GM19324 (cell line): ENCODE results near the gene MELTF.
A peak's percentile ranks its signal among the peaks of the same experiment; 100 is the strongest.
"Not testable (repeated sequence)": the region's sequence is repeated elsewhere in the genome, so short reads cannot be mapped to it uniquely, and the experiment has no call there.

Experiments
- ATAC-seq: cut with Tn5 transposase; IDR thresholded peaks from one replicate; pipeline ENCODE4 v1.9.1; 2021; ENCODE audit warnings: mild to moderate bottlenecking, moderate library complexity; ENCODE audit not compliant: unreplicated experiment, low FRiP score

The MELTF gene

DNA sequence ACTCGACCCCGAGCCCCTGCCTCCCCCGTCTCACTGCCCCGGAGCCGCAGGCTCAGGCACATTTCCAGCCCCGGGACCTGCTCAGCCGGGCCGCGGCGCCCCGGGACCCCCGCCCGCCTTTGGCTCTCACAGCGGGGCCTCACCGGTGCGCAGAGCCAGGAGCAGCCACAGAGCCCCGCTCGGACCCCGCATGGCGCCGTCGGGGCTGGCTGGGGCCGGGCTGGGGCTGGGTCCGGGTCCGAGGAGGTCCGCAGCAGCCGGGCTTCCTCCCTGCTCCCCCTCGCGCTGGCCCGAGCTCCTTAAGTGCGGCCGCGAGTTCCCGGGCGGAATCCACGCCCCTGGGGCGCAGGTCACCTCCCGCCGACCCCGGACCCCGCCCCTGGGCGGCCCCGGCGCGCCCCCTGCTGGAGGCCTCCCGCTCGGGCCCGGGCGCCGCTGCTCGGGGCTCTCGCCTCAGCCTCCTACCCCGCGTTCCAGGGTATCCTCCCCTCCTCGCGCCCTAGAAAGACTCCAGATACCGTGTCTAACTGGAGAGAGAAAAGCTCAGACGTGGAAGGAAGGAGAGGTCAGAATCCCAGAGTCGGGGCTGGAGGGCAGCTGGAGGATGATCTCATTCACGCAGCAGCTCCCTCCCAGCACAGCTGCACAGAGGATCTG lies at the start of gene MELTF:
Gene MELTF, minus strand, starts transcription at position 307 of the 657 bp plus-strand sequence. Its CDS starts 115 bp downstream, at position 192.
- ATAC-seq, result peak; percentile 70

DNA sequence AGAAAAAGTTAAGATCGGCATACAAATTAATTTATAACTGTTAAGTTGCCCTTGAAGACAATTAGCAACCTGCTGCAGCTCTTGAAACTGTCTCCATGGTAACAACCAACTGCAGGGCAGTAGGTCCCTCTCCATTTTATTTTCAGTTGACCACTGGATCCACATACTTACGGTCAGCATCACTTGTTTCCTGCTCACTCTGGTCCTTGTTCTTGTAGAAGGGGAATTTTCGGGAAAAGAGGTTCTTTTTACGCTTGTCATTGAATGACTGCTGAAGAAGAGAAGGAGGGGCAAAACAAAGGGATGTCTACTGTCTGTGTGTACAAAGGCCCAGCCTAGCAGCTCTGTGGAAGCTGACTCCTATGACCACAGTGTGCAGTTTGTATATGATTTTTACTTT lies 46.8 kb upstream of the MELTF start:
- ATAC-seq, result no peak

DNA sequence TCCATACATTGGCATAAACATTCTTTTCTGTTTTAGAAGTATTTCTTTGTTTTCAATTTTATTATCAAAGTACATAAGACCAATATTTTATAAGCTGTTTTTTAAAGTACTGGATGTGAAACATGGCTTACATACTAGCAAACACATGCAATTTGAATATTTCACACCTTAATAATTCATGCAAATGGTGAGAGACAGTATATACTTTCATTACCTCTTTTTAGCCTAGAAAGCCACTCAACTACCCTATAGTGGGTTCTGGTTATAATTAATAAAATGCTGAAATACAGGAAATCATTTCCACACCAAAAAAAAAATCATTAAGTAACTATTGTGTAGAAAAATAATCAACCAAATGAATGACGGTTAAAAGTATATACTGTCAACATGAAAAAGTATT lies 38.5 kb upstream of the MELTF start:
- no peak for ATAC-seq

DNA sequence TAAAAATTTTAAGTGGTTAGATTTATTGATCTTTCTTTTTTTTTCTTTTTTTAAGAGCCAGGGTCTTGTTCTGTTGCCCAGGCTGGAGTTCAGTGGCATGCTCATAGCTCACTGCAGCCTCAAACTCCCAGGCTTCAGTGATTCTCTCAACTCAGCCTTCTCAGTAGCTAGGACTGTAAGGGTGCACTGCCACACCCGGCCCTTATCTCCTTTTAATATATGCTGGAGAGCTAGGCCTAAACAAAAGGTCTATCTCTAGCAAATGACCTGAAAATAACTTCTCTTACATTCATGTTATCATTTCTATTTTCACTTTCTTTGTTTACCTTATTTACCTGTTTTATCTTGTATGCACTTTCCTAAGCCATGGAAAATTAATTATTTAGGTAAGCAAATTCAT lies 35.2 kb upstream of the MELTF start:
- no peak for ATAC-seq

DNA sequence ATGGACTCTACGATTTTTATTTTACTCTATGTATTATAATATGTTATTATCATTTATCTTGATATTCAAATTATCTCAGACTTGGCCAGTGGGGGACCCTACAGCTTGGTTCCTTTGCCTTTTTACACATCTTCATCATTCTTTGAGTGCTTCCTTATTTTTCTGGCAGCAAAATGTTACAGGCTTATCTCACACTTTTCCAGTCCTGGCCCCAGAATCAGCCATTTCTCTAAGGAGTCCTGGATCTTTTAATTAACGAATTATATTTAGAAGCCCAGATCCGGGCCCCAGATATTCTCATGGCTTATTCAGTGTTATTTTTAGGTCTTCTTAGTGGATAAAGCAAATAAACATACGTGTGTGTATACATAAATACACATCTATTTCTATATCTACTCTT lies 32.8 kb upstream of the MELTF start:
- no peak for ATAC-seq

DNA sequence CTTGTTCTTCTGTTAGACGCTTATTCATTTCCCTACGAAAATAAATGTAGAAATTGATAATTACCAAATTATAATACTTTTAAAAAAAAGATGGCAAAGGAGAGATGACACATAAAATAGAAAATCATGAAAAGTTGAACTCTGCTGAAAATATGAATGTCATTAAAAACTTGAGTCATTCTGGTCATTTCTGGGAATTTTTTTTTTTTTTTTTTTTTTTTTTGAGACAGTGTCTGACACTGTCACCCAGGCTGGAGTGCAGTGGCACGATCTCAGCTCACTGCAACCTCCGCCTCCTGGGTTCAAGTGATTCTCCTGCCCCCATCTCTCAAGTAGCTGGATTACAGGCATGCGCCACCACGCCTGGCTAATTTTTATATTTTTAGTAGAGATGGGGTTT lies 22.0 kb upstream of the MELTF start:
- ATAC-seq, result not testable (repeated sequence)

DNA sequence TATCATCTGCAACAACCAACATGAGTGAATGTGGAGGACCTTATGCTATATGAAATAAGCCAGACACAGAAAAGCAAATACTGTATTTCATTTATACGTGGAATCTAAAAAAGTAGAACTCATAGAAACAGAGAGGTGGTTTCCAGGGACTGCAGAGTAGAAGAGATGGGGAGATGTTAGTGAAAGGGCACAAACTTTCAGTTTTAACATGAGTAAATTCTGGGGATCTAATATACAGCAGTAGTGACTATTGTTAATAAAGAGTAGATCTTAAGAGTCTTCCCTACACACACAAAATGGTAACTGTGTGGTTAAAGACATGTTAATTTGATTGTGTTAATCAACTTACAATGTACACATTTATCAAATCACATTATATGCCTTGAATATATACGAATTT lies 20.9 kb upstream of the MELTF start:
- no peak for ATAC-seq

DNA sequence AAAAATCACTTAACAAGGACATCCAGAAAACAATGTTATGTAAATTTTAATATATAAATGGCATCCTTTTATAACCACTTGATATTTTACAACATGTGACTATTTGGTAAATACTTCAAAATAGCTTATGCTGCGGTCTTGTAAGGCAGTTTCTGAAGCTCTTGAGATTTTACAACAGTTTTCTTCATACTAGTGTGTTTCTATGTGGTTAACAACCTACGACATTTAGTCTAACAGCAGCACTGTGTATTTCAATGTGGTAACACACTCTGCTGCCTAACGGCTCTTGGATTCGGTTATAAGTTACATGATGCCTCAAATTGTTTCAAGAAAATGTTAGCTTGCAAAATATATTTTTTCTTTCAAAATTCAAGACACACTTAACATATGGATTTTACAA lies 12.9 kb upstream of the MELTF start:
- ATAC-seq, result no peak

DNA sequence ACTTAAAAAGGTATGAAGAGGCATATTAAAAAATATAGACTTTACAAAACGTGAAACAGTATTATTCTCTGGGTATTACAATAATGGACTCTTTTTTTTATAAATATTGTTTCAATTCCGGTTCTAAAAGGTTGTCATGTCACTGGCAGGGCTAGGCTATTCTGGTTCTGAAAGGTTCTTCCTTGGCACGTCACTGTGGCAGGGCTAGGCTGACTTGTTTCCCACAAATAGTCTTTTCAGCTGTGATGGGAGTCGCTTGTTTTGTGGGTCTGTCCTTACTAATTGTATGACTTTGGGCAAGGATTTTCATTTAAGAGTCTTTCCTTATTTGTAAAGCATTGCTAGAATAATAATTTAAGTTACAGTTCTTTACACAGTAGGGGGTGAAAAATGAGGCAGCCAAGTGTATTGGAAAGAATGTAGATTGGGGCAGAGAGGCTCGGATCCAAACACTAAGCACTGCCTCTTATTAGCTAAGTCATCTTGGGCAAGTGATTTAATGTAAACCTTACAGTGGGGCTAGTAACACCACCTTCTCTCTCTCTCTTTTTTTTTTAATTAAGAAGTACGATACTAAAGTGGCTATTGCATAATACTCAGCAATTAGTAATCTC lies 12.4 kb upstream of the MELTF start:
- no peak for ATAC-seq

DNA sequence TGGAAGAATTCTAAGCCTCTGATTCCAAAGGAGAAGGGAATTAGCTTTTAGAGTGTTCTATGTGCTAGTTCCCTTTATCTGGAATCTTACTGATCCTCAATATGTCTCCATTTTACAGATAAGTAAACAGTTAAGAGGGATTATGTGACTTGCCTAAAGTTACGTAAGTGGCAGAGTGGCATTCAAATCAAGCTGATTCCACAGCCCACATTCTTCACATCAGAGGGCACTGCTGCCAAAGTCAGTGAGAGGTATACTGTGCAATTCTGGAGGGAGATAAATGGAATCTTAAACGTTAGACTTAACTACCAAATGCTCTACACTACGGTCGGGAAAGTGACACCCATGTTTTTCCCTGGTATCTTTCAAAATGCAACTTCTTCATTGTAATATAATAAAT lies 11.0 kb upstream of the MELTF start:
- no peak for ATAC-seq

DNA sequence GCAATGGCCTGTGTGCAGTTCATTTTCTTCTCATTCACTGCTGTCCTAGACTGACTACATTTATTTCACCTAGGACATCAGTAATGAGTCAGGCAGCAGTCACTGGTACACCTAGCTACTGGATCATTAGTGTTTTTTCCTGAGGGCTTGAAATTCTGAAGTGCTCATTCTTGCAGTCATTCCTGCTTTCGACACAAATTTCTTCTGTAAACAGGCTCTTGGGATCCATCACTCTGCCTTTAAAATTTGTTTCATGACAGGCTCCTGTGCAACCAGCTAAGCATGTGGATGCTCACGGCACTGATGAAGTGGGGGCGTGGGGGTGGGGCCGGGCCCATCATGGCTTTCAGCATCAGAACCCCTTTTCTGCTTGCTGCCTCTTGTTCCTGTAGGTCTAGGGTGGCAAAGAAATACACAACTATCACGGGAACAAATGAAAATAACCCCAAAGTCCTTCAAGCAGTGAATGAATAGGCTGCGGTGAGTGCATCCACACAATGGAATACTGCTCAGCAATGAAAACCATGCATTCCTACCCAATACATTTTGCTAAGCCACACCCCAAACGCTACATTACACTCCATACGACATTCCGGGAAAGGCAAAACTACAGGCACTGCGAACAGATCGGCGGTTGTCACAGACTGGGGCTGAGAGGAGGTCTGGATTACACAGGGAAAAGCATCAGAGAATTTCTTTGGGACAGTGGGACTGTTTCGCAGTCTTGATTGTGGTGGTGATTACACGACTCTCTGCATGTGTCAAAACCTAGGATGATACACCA lies 9.3 kb upstream of the MELTF start:
- ATAC-seq, result no peak

DNA sequence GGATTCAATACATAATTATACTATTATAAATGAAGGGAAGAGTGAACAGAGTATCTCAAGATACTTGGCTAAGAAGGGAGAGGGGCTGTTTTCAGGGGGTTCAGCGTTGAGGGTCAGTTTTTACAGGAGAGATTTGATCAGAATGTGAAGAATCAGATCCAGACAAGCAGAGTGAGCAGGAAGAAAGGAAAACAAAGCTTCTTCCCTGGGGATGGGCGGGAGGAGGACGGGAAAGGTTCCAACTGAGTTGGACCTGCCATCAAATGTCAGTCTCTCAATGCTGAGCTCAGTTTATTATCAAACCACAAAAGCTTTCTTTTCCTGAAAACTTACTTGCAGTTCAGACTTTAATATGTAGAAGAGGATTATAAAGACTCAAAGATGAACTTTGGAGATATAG lies 6.0 kb upstream of the MELTF start:
- ATAC-seq, result no peak

DNA sequence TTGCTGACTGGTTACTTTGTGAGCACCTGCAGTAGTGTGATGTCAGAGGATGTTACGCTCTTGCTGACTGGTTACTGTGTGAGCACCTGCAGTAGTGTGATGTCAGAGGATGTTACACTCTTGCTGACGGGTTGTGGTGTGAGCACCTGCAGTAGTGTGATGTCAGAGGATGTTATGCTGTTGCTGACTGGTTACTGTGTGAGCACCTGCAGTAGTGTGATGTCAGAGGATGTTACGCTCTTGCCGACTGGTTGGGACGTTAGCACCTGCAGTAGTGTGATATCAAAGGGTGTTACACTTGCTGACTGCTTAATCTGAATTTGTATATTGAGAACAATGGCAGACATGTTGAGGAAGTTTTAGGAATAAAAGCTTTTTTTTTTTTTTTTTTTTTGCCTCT lies 5.2 kb upstream of the MELTF start:
- not testable (repeated sequence) for ATAC-seq

DNA sequence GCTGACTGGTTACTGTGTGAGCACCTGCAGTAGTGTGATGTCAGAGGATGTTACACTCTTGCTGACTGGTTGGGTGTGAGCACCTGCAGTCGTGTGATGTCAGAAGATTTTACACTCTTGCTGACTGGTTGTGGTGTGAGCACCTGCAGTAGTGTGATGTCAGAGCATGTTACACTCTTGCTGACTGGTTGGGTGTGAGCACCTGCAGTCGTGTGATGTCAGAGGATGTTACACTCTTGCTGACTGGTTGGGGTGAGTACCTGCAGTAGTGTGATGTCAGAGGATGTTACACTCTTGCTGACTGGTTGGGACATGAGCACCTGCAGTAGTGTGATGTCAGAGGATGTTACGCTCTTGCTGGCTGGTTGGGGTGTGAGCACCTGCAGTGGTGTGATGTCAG lies 4.1 kb upstream of the MELTF start:
- not testable (repeated sequence) for ATAC-seq

DNA sequence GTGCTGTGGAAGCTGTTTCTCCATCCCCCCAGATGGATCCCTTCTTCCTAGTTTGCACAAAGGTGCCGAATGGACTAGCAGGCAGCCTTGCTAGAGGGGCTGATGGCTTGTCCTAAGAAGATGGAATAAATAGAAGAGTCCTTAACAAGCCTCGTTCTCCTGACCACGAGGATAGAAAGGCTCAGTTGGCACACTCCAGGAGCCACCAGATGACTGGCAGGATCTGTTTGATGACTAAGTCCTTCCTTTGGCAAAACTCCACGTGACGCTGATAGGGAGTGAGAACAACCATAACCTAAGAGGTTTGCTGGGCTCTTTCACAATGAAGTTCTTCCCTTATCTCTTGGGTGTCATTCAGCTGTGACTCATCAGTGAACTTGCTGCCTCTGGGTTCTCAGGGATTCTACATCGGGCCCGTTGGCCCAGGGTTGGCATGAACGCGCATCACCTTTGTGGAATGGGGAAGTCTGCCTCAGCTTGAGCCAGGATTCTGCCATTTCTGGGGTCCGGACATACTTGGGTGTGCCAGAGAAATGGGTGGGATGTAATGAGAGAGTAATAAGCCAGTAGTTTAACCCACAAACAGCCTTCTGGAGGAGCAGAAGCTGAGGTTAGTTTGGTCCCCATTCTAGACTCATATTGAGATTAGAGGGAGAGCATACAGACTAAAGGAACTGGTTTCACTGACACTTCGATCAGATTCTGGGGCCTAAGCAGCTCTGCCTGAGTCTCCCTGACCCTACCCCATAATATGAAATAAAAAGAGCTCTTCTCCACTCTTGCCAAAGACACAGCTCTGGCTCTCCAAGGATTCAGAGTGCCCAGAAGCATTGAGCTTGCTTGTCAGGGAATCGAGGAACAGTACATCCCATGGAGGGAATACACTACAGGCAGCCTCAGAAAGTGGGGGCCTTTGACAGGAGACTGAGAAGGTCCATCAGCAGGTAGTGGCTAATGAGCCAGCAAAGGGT lies 2.0 kb upstream of the MELTF start:
- no peak for ATAC-seq

DNA sequence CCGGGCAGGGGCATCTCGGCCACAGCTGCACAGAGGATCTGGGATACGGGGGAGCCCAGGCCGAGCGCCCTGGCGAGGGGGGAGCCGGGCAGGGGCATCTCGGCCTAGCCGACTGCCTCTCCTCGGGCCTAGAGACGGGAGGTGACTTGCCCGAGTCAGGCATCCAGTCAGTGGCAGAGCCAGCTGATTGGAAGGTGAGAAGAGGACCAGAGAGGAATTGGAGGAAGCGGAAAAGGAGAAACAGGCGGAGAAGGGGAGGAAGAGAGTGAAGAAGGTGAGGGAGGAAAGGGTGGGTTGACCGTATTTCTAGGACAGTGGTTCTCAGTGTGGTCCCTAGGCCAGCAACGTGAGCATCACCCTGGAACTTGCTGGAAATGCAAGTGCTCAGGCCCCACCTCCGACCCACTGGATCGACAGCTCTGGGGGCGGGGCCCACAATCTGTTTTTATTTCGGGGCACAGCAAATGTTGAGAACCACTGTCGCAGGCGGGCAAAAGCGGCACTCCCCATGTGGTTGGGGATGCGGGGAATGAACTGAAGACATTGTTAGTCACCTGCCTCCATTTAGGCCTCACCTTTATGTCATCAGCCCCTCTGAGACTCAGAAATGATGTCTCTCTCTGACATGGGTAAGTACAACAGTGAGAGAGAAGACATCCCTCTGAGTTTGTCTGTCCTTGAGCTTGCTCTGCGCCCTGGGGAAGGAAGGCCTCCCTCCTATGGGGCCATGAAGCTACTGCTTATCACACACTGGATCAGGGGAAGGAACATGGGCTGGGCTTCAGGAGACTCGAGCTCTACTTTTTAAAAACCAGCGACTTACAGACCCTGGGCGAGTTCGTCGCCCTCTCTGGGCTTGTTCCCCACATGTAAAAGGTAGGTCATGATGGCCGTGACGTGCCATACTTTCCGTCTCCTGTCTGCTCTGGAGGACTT lies 1.0 kb upstream of the MELTF start:
- no peak for ATAC-seq

DNA sequence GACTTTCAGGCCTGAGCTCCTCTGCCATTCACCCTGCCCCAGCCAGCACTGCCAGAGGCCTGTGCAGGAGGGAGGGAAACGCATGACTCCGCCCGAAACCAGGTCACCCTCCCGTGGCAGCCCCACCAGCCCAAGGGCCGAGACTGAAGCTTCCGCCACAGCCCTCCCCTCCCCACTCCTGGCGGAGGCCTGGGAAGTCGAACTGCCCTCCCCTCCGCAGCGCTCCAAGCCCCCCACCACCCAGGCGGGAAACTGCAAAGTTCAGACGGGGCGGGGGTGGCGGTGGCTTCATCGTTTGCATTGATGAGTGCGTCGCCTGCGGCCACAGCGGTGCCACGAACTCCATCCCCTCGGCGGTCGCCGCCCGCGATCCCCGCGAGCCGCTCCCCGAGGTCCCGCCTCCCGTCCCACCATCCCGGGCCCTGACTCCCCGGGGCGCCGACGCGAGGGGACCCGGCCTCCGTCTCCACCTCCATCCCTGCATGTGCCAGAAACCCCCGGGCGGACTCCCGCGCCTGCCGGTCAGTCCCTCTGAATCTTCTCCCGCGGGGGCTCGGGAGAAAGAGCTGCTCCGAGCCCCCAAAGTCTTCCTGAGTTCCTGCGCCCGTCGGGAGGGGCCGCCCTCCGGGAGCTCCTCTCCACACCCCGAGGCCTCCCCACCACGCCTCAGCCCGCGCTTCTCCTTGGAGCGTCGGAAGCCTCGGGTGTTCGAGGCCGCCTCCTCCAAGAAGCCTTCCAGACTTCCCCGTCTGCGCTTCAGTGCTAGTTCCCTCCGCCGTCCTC lies 698 bp downstream of the MELTF start:
- peak; percentile 5 for ATAC-seq

DNA sequence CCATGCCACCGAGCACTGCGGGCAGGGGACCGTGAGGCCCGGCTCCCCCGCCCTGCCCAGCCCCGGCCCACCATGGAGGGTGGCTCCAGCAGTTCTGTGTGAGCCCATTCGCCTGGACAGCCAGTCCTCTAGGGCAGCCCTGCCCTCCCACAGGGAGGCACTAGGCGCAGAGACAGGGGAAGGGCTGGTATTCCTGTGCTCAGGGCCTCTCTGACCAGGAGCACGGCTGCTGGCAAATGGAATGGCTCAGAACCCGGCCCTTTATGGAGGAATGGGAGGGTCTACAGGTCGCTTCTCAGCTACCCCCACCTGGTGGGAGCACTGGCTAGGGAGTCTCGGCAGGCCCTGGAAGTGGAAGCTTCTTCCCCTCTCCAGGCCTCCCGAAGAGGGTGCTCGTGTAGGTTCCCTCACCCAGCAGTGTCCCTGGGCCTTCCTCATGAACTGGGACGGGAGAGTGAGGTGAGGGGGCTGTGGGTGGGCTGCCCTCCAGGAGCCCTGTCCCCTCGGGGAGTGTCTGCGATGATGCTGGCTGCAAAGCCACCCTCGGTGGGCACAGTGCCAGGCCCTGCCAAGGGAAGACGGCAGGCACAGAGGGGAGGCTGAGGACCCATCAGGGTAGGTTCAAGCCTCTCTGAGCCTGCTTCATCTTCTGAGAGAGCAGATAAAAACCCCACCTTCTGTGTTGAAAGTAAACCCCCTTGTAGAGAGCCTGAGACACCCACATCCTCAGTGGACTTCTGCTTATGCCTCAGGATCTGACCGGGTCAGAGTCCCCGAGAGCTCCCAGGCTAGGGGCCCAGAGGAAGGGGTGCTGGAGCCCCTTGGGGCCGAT lies 1.5 kb downstream of the MELTF start:
- ATAC-seq, result no peak
